H9 (cell line): ENCODE measurements around the gene DGLUCY. TPM values are rescaled to one million over a fixed set of nuclear protein-coding genes. Genes with fewer than 3 reads are reported as not detected.

Source experiments
- DNase-seq: peaks from one replicate; pipeline ENCODE4 v3.0.0-alpha.2; 2017
- H2AFZ ChIP-seq: one replicate; pipeline ENCODE4 v1.6.1; 2013; ENCODE audit warnings: mild to moderate bottlenecking, low read length, control low read depth, moderate library complexity
- H2AK5ac ChIP-seq: 2 replicates; pipeline ENCODE4 v1.6.1; 2013; ENCODE audit warnings: low read length, control low read depth, mixed read lengths; ENCODE audit not compliant: insufficient read length
- H2BK120ac ChIP-seq: one replicate; pipeline ENCODE4 v1.6.1; 2013; ENCODE audit warnings: low read depth, mild to moderate bottlenecking, low read length, control low read depth, inconsistent platforms; ENCODE audit not compliant: poor library complexity, severe bottlenecking
- H2BK12ac ChIP-seq: 2 replicates; pipeline ENCODE4 v1.6.1; 2013; ENCODE audit warnings: low read length, control low read depth, mixed read lengths, low read depth; ENCODE audit not compliant: insufficient read length
- H2BK15ac ChIP-seq: 2 replicates; pipeline ENCODE4 v1.6.1; 2013; ENCODE audit warnings: low read depth, low read length, control low read depth
- H2BK20ac ChIP-seq: one replicate; pipeline ENCODE4 v1.6.1; 2013; ENCODE audit warnings: low read depth, mild to moderate bottlenecking, low read length, control low read depth, inconsistent platforms; ENCODE audit not compliant: poor library complexity, severe bottlenecking
- H2BK5ac ChIP-seq: 2 replicates; pipeline ENCODE4 v1.6.1; 2013; ENCODE audit warnings: low read length, control low read depth, mixed read lengths; ENCODE audit not compliant: insufficient read length
- H3K14ac ChIP-seq: 2 replicates; pipeline ENCODE4 v1.6.1; 2013; ENCODE audit warnings: low read length, control low read depth; ENCODE audit not compliant: insufficient read depth
- H3K18ac ChIP-seq: 2 replicates; pipeline ENCODE4 v1.6.1; 2013; ENCODE audit warnings: low read depth, mild to moderate bottlenecking, mixed read lengths, low read length, control low read depth; ENCODE audit not compliant: insufficient read length
- H3K23ac ChIP-seq: 2 replicates; pipeline ENCODE4 v1.6.1; 2013; ENCODE audit warnings: low read length, control low read depth, mixed read lengths, low read depth; ENCODE audit not compliant: insufficient read length
- H3K23me2 ChIP-seq: 2 replicates; pipeline ENCODE4 v1.6.1; 2013; ENCODE audit warnings: low read depth, mild to moderate bottlenecking, mixed read lengths, low read length, control low read depth; ENCODE audit not compliant: insufficient read length, poor library complexity, severe bottlenecking
- H3K27ac ChIP-seq: 2 replicates; pipeline ENCODE4 v1.5.1; 2013; ENCODE audit warnings: low read length, control low read depth, mixed read lengths, low read depth; ENCODE audit not compliant: insufficient read length
- H3K27me3 ChIP-seq: 2 replicates; pipeline ENCODE4 v1.6.1; 2013; ENCODE audit warnings: low read length, control low read depth, inconsistent platforms; ENCODE audit not compliant: insufficient read depth
- H3K4ac ChIP-seq: 2 replicates; pipeline ENCODE4 v1.6.1; 2013; ENCODE audit warnings: low read depth, mild to moderate bottlenecking, control low read depth, inconsistent platforms, low read length, moderate library complexity
- H3K4me1 ChIP-seq: 2 replicates; pipeline ENCODE4 v1.6.1; 2013; ENCODE audit warnings: low read length, control low read depth, inconsistent platforms; ENCODE audit not compliant: insufficient read depth
- H3K4me2 ChIP-seq: 2 replicates; pipeline ENCODE4 v1.6.1; 2013; ENCODE audit warnings: low read length, control low read depth, mixed read lengths; ENCODE audit not compliant: insufficient read length, insufficient read depth
- H3K56ac ChIP-seq: 2 replicates; pipeline ENCODE4 v1.6.1; 2013; ENCODE audit warnings: low read depth, mild to moderate bottlenecking, mixed read lengths, low read length, control low read depth; ENCODE audit not compliant: insufficient read length
- H3K79me1 ChIP-seq: 2 replicates; pipeline ENCODE4 v1.6.1; 2013; ENCODE audit warnings: low read depth, mild to moderate bottlenecking, moderate library complexity, low read length, control low read depth, inconsistent platforms; ENCODE audit not compliant: insufficient read depth, poor library complexity, severe bottlenecking
- H3K79me2 ChIP-seq: 2 replicates; pipeline ENCODE4 v1.6.1; 2013; ENCODE audit warnings: low read length, control low read depth, inconsistent platforms; ENCODE audit not compliant: insufficient read depth
- H3K9ac ChIP-seq: 2 replicates; pipeline ENCODE4 v1.6.1; 2013; ENCODE audit warnings: low read length, control low read depth, mixed read lengths; ENCODE audit not compliant: insufficient read length; ENCODE audit errors: extremely low read depth
- H3K9me3 ChIP-seq: one replicate; pipeline ENCODE4 v1.6.1; 2013; ENCODE audit warnings: low read depth, low read length, inconsistent platforms; ENCODE audit not compliant: control insufficient read depth
- H3T11ph ChIP-seq: one replicate; pipeline ENCODE4 v1.6.1; 2013; ENCODE audit warnings: mild to moderate bottlenecking, low read length, control low read depth, inconsistent platforms
- H4K20me1 ChIP-seq: one replicate; pipeline ENCODE4 v1.6.1; 2013; ENCODE audit not compliant: control insufficient read depth, insufficient read length, insufficient read depth
- H4K5ac ChIP-seq: 2 replicates; pipeline ENCODE4 v1.6.1; 2013; ENCODE audit warnings: low read depth, mild to moderate bottlenecking, mixed read lengths, low read length, control low read depth; ENCODE audit not compliant: insufficient read length
- H4K8ac ChIP-seq: replicated peaks from 2 replicates; pipeline ENCODE4 v1.6.1; 2013; ENCODE audit warnings: low read length, control low read depth, mixed read lengths, low read depth; ENCODE audit not compliant: insufficient read length
- H4K91ac ChIP-seq: 2 replicates; pipeline ENCODE4 v1.6.1; 2013; ENCODE audit warnings: low read depth, mild to moderate bottlenecking, moderate library complexity, mixed read lengths, low read length, control low read depth; ENCODE audit not compliant: insufficient read length
- H3K27ac Mint-ChIP-seq, 3 experiments: 2 replicates in 2 of 3; 3 replicates in 1 of 3; pipeline ENCODE4 v1.8.0; 2020 to 2021; ENCODE audit warnings: mixed read lengths in 3 of 3, mild to moderate bottlenecking in 1 of 3, moderate library complexity in 1 of 3
- H3K27me3 Mint-ChIP-seq: 2 replicates; pipeline ENCODE4 v1.8.0; 2021; ENCODE audit warnings: low read depth, mild to moderate bottlenecking, moderate library complexity, mixed read lengths
- H3K36me3 Mint-ChIP-seq, 3 experiments: 2 replicates in 2 of 3; 3 replicates in 1 of 3; pipeline ENCODE4 v1.8.0; 2020 to 2021; ENCODE audit warnings: low read depth in 3 of 3, mixed read lengths in 3 of 3; ENCODE audit not compliant: insufficient read depth in 1 of 3
- H3K4me1 Mint-ChIP-seq, 2 experiments: 2 replicates each; pipeline ENCODE4 v1.8.0; 2020; ENCODE audit warnings: mixed read lengths in 2 of 2
- H3K4me3 Mint-ChIP-seq, 2 experiments: 2 replicates in 1 of 2; 3 replicates in 1 of 2; pipeline ENCODE4 v1.8.0; 2020 to 2021; ENCODE audit warnings: mild to moderate bottlenecking in 2 of 2, mixed read lengths in 2 of 2, moderate library complexity in 1 of 2
- H3K9me3 Mint-ChIP-seq, 2 experiments: 2 replicates in 1 of 2; 3 replicates in 1 of 2; pipeline ENCODE4 v1.8.0; 2020; ENCODE audit warnings: mild to moderate bottlenecking in 2 of 2, mixed read lengths in 2 of 2, moderate library complexity in 1 of 2
- WGBS: extraction: QIAGEN DNeasy Blood & Tissue Kit; methylation state at CpG from one replicate; pipeline ENCODE4 v1.1.7; 2013; ENCODE audit warnings: missing lambda C conversion rate, low lambda C conversion rate, mixed read lengths; ENCODE audit not compliant: insufficient read length; ENCODE audit errors: extremely low coverage; 5-methylcytosine and 5-hydroxymethylcytosine counted together
- total RNA-seq: library from RNA; stranded (reverse); gene quantifications from 2 replicates; pipeline ENCODE4 v1.2.1, GENCODE V29; 2021
- TF ChIP-seq, protein P1 (sequence below): fragments of 200-600 bp; sonication (generic); conservative IDR thresholded peaks from 3 replicates; pipeline ENCODE4 v1.8.0; 2021; ENCODE audit warnings: antibody characterized with exemption, mild to moderate bottlenecking

DGLUCY gene
- total RNA-seq, 1 experiment from 2014 or later: 29.6 TPM

DNA sequence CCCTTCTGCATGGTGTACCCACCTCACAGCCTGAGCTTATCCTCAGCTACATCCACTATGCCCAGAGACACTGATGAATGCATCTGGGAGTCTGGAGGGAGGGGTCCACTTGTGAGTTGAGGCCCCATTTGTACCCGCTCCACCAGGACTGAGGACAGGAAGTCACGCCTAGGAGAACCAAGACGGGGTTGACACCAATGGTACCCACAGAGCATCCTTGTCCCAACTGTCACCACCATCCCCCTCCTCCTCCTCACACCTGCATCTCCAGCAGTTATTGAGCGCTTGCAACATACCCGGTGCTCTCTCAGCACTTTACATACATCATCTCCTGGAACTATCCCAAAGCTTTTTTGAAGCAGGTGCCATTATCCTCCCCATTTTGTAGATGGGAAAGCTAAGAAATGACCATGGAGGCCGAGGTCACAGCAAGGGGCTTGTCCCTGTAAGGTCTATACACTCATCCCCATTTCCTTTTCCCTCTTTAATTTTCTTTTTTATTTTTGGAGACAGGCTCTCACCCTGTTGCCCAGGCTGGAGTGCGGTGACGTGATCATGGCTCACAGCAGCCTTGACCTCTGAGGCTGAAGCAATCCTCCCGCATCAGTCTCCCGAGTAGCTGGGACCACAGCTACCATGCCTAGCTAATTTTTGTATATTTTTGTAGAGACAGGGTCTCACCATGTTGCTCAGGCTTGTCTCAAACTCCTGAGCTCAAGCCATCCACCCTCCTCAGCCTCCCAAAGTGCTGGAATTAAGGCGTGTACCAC lies 31.7 kb downstream of the DGLUCY start:
- Histone ChIP-seq H4K91ac (no peak overlapping the region), H2BK120ac (no peak overlapping the region), H2AFZ (no peak overlapping the region), H3K14ac (no peak overlapping the region), H3K9me3 (no peaks in the 10 kb centered on the region), H2BK15ac (no peak overlapping the region), H3K27ac (no peak overlapping the region), H3K9ac (no peak overlapping the region), H2BK12ac (no peak overlapping the region), H3K23ac (no peak overlapping the region), H3K23me2 (no peaks in the 10 kb centered on the region), H2BK20ac (no peak overlapping the region), H4K8ac (no peak overlapping the region), H3K4me2 (no peak overlapping the region), H3K56ac (no peak overlapping the region), H3K4me1 (no peaks in the 10 kb centered on the region), H3K4ac (no peak overlapping the region), H3K79me1 (no peaks in the 10 kb centered on the region), H3K27me3 (no peaks in the 10 kb centered on the region), H4K20me1 (no peaks in the 10 kb centered on the region), H2BK5ac (no peak overlapping the region), H4K5ac (no peak overlapping the region), H3T11ph (no peak overlapping the region), H3K18ac (no peak overlapping the region), H2AK5ac (no peak overlapping the region), H3K79me2 (no peaks in the 10 kb centered on the region)
- DNase-seq: no peak
- Mint-ChIP-seq H3K36me3 (peaks cover 0 to 23% (median 19%) of the 10 kb centered on the region in 3 experiments; a peak in 5 of 7 replicates), H3K27me3 (no peaks in the 10 kb centered on the region), H3K9me3 (no peaks in the 10 kb centered on the region), H3K27ac (no peak overlapping the region; a peak in 1 of 7 replicates), H3K4me1 (peaks cover 3% of the 10 kb centered on the region in 2 experiments; a peak in 3 of 4 replicates), H3K4me3 (no peak overlapping the region)
- TF ChIP-seq, protein P1, sequence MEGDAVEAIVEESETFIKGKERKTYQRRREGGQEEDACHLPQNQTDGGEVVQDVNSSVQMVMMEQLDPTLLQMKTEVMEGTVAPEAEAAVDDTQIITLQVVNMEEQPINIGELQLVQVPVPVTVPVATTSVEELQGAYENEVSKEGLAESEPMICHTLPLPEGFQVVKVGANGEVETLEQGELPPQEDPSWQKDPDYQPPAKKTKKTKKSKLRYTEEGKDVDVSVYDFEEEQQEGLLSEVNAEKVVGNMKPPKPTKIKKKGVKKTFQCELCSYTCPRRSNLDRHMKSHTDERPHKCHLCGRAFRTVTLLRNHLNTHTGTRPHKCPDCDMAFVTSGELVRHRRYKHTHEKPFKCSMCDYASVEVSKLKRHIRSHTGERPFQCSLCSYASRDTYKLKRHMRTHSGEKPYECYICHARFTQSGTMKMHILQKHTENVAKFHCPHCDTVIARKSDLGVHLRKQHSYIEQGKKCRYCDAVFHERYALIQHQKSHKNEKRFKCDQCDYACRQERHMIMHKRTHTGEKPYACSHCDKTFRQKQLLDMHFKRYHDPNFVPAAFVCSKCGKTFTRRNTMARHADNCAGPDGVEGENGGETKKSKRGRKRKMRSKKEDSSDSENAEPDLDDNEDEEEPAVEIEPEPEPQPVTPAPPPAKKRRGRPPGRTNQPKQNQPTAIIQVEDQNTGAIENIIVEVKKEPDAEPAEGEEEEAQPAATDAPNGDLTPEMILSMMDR: no peak
- no CpG with 5 or more reads among the region's 11 CpGs for WGBS
